CD4-positive, alpha-beta T cell (primary cell): ENCODE results near the gene TRERF1. TPM values are rescaled to one million over a fixed set of nuclear protein-coding genes. Genes with fewer than 3 reads are reported as not detected.
A peak's percentile ranks its signal among the peaks of the same experiment; 100 is the strongest.

Experiments used
- ATAC-seq: fragments of 200-7000 bp; cut with Tn5 transposase; one replicate; pipeline ENCODE4 v1.10.0; 2022; ENCODE audit warnings: mild to moderate bottlenecking; ENCODE audit not compliant: poor library complexity
- CTCF ChIA-PET: fragments of 350-600 bp; sonication (Branson Sonifier 250); formaldehyde crosslinking; loops from one replicate; lab custom pipeline; 2021; ENCODE audit warnings: antibody characterized with exemption, inconsistent platforms; lab: Charles Lee
- POLR2A ChIA-PET: fragments of 350-600 bp; sonication (Branson Sonifier 250); formaldehyde crosslinking; loops from one replicate; lab custom pipeline; 2021; ENCODE audit warnings: antibody characterized with exemption, inconsistent platforms; lab: Charles Lee
- DNase-seq, 14 experiments: peaks; one replicate each; pipeline ENCODE4 v3.0.0-alpha.2; 2013 to 2020; ENCODE audit warnings: mixed read lengths in 2 of 14
- H3K27ac ChIP-seq, 2 donors: one replicate each; pipeline versions ENCODE4 v1.5.1 to v1.7.0; 2013; ENCODE audit warnings: low read length in 2 of 2, low read depth in 1 of 2, mild to moderate bottlenecking in 1 of 2
- H3K27me3 ChIP-seq, 2 experiments: 1 replicate in 1 of 2; 2 replicates in 1 of 2; pipeline versions ENCODE4 v1.6.1 to v1.7.0; 2013; ENCODE audit warnings: low read length in 2 of 2, control low read depth in 1 of 2, mild to moderate bottlenecking in 1 of 2, moderate library complexity in 1 of 2; ENCODE audit not compliant: insufficient read depth in 2 of 2, control insufficient read depth in 1 of 2
- H3K36me3 ChIP-seq: one replicate; pipeline ENCODE4 v1.6.1; 2013; ENCODE audit warnings: low read length, control low read depth; ENCODE audit not compliant: insufficient read depth
- H3K4me1 ChIP-seq: one replicate; pipeline ENCODE4 v1.6.1; 2013; ENCODE audit warnings: low read length, control low read depth; ENCODE audit not compliant: insufficient read depth
- H3K4me3 ChIP-seq: one replicate; pipeline ENCODE4 v1.5.1; 2013; ENCODE audit warnings: mild to moderate bottlenecking, low read length, moderate library complexity
- H3K9me3 ChIP-seq, 2 experiments: 1 replicate in 1 of 2; 2 replicates in 1 of 2; pipeline versions ENCODE4 v1.6.1 to v1.7.0; 2013; ENCODE audit warnings: low read length in 2 of 2, mild to moderate bottlenecking in 2 of 2, control low read depth in 1 of 2, moderate library complexity in 1 of 2; ENCODE audit not compliant: control insufficient read depth in 1 of 2, insufficient read depth in 1 of 2
- H3K27ac Mint-ChIP-seq: one replicate; pipeline ENCODE4 v1.8.0; 2020; ENCODE audit warnings: mixed read lengths
- H3K27me3 Mint-ChIP-seq: one replicate; pipeline ENCODE4 v1.8.0; 2021; ENCODE audit warnings: mixed read lengths
- H3K36me3 Mint-ChIP-seq: one replicate; pipeline ENCODE4 v1.8.0; 2021; ENCODE audit warnings: low read depth, mixed read lengths
- H3K4me1 Mint-ChIP-seq: one replicate; pipeline ENCODE4 v1.8.0; 2021; ENCODE audit warnings: low read depth, mixed read lengths
- H3K4me3 Mint-ChIP-seq: one replicate; pipeline ENCODE4 v1.8.0; 2020; ENCODE audit warnings: mild to moderate bottlenecking, mixed read lengths
- H3K9me3 Mint-ChIP-seq: one replicate; pipeline ENCODE4 v1.8.0; 2020; ENCODE audit warnings: mixed read lengths
- CTCF ChIP-seq: fragments of 200-600 bp; IDR thresholded peaks from one replicate; pipeline ENCODE4 v1.8.0; 2022; ENCODE audit warnings: antibody characterized with exemption, mild to moderate bottlenecking
- intact Hi-C, 2 experiments: fragments of 100-400 bp; cut with DNase I in 1 of 2; cut with micrococcal nuclease in 1 of 2; formaldehyde crosslinking; loops; one replicate each; pipeline versions ENCODE4 v1.15.1 to v1.9.0; 2023 to 2025; cut with DNase I, micrococcal nuclease
- total RNA-seq, 174 experiments: library from RNA in 2 of 174; stranded (reverse) in 2 of 174; gene quantifications; one replicate each; pipeline ENCODE4 v1.2.3 and lab custom pipeline; 2021 to 2026

Gene TRERF1
- total RNA-seq, 2 experiments from 2014 or later = 31.0 to 31.7 TPM

GRCh38 chr6:42366011-42366705 lies 85.6 kb downstream of the TRERF1 start:
- peak overlapping the region; percentile 71 for H3K4me3 Mint-ChIP-seq
- ChIA-PET POLR2A (interaction anchor here (0.8 to 4.2 kb wide), 12 partner anchors 8 to 199 kb away, joined by 3 to 60 read pairs (median 5); partner anchors contain the start of gene TRERF1), CTCF (interaction anchor here (1.0 to 1.2 kb wide), 2 partner anchors 24 to 41 kb away, joined by 3 to 5 read pairs; no protein-coding TSS in a partner anchor)
- Histone ChIP-seq H3K27ac (peak overlapping the region in 1 of 2 donors; percentile 74), H3K27me3 (no peaks in the 10 kb centered on the region), H3K9me3 (no peaks in the 10 kb centered on the region), H3K4me1 (peaks cover 59% of the 10 kb centered on the region), H3K4me3 (no peak overlapping the region), H3K36me3 (peaks cover 10% of the 10 kb centered on the region)
- peaks cover 80% of the 10 kb centered on the region for H3K4me1 Mint-ChIP-seq
- intact Hi-C loops = loop anchor here (2.0 to 5.0 kb wide), 4 partner anchors 21 to 181 kb away; partner anchors contain the start of gene TRERF1 (in 1 of the 2)
- H3K36me3 Mint-ChIP-seq = peaks cover 31% of the 10 kb centered on the region
- H3K27ac Mint-ChIP-seq = peak overlapping the region; percentile 94
- no peaks in the 10 kb centered on the region for H3K27me3 Mint-ChIP-seq
- DNase-seq (peak in 2 of 14 experiments; percentile 50 to 64), ATAC-seq (peak; percentile 31)
- no peak for TF ChIP-seq CTCF
- H3K9me3 Mint-ChIP-seq = peaks cover 3% of the 10 kb centered on the region

DNA sequence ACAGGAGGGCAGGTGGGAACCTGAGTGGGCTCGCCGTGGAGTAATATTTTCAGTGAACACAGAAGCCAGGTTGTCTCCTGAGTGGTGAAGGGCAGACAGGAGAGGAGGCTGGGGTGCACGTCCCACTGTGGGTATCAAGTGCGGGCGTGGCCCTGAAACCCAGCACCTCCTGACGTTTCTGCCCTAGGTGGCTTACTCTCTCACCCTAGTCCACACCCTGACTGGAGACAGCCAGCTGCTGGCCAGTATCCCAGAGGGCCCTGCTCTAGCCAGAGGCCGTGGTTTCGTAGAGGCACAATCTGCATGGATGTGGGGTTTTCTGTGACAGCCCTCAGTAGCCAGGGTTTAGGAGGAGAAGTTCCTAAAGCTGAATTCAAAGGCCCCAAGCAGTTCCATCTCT lies 86.7 kb downstream of the TRERF1 start:
- Histone ChIP-seq H3K27me3 (no peaks in the 10 kb centered on the region), H3K4me1 (peaks cover 58% of the 10 kb centered on the region), H3K27ac (no peak overlapping the region), H3K9me3 (no peaks in the 10 kb centered on the region), H3K36me3 (peaks cover 13% of the 10 kb centered on the region), H3K4me3 (no peak overlapping the region)
- Mint-ChIP-seq H3K9me3 (peaks cover 3% of the 10 kb centered on the region), H3K27ac (peak overlapping the region; percentile 94), H3K4me1 (peaks cover 74% of the 10 kb centered on the region), H3K36me3 (peaks cover 41% of the 10 kb centered on the region), H3K27me3 (no peaks in the 10 kb centered on the region), H3K4me3 (no peak overlapping the region)
- no peak for TF ChIP-seq CTCF
- ChIA-PET POLR2A (interaction anchor here (1.1 to 4.2 kb wide), 2 partner anchors 14 to 87 kb away, joined by 3 to 47 read pairs; partner anchors contain the start of gene TRERF1), CTCF (no interaction called here)
- DNase-seq = no peak
- intact Hi-C loops = loop anchor here in 1 of 2 experiments (5.0 kb wide), 2 partner anchors 52 to 87 kb away; partner anchors contain the start of gene TRERF1
- ATAC-seq = no peak

DNA sequence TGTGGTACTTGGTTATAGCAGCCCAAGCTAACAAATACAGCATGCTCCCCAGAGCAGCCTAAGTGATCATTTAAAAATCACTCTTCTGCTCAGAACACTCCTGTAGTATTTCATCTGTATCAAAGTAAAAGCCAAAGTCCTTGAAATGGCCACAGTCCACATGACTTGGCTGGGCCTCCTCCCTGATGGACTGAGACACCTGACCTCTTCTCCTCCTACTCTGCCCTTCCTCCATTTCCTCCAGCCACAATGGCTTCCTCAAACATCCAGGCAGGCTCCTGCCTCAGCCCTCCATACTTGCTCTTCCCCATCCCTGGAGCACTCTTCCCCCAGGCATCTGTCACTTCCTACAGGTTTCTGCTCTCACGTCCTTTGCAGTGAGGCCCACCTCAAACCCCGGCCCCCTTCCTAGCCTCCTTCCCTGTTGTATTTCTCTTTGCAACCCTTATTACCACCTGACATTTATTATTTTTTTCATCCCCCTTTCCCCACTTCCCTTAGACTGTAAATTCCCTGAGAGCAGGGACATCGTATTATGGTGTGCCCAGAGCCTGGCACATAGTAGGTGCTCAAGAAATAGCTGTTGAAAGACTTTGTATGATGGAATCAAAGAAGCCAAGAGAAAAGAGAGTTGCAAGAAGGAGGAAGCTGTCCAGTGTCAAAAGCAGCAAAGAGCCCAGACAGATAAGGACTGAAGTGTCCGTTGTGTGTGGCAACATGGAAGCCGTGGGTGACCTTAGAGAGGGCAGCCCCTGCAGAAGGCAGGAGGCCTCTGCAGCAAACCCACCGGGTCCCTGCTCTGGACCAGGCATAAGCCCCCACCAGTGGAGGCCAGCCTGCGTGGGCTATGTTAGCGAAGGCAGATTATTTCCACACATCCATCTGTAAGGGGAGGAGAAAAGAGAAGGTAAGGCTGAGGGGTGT lies 87.5 kb downstream of the TRERF1 start:
- ChIA-PET CTCF (no interaction called here), POLR2A (interaction anchor here (1.1 kb wide), 1 partner anchor 15 kb away, joined by 3 read pairs; no protein-coding TSS in a partner anchor)
- ATAC-seq (no peak), DNase-seq (no peak)
- peaks cover 50% of the 10 kb centered on the region for H3K4me1 ChIP-seq
- H3K27ac ChIP-seq = no peak overlapping the region
- H3K9me3 Mint-ChIP-seq = no peaks in the 10 kb centered on the region
- peak overlapping the region; percentile 57 for H3K27ac Mint-ChIP-seq
- H3K4me3 Mint-ChIP-seq = peak overlapping the region; percentile 49
- no peaks in the 10 kb centered on the region for H3K27me3 Mint-ChIP-seq
- H3K36me3 ChIP-seq = peaks cover 13% of the 10 kb centered on the region
- no peaks in the 10 kb centered on the region for H3K9me3 ChIP-seq
- no peak for TF ChIP-seq CTCF
- no peak overlapping the region for H3K4me3 ChIP-seq
- intact Hi-C loops = no loop called here
- no peaks in the 10 kb centered on the region for H3K27me3 ChIP-seq
- H3K4me1 Mint-ChIP-seq = peaks cover 66% of the 10 kb centered on the region
- peaks cover 43% of the 10 kb centered on the region for H3K36me3 Mint-ChIP-seq
